HG03558 (cell line): ENCODE measurements around the gene EPHB1.

Source experiments
- ATAC-seq: cut with Tn5 transposase; IDR thresholded peaks from one replicate; pipeline ENCODE4 v1.9.1; 2021; ENCODE audit warnings: moderate number of reproducible peaks; ENCODE audit not compliant: unreplicated experiment; ENCODE audit errors: extremely low read depth

The EPHB1 gene

DNA sequence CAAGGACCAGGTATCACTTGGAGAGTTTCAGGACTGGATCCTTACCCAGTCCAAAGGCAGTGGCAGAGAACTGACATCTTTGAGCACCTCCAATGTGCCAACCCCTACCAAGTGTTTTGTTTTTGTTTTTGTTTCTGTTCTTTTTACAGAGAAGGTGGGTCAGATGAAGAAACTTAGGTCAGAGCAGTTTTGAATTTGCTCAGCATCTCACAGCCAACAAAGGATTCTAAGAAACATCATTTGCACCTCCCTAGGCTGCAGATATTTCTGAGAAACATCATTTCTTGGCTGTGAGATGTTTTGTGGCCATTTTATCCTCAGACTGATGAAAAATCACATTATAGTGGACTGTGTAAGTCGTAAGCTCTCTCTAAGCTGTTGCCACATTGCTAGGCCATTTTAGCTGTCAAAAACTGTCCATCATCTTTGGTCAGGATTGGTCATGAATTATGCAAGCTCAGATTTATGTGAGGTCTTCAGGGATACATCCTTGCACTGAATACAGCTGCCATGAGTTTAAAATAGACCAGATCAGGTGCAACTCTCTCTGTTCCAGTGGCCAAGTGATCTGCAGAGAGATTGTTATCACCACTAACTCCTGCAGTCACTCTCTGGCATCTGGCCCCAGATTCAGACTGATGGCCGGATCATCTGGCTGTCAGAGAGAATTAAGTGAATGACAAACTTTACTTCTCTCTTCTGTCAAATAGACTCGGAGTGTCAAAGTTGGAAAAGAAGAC, 341.5 kb downstream of the EPHB1 start:
- no peak for ATAC-seq

DNA sequence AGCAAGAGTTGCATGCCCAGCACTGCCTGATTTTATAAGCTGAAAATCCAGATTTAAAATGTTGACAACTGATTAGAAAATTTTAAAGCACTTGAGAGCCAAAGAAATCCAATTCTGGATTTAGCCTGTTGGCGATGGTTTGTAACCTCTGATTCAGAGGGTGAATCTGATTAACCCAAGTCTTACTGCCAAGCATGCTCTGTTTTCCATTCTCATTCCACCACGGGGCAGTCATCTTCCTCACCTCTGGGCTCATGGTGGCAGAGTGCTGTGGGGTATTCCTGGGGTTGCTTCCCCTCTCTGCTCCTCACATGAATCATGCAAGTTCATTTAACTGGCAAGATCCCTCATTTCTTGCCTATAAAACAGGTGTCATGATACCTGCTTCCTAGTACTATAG, 342.2 kb downstream of the EPHB1 start:
- no peak for ATAC-seq

DNA sequence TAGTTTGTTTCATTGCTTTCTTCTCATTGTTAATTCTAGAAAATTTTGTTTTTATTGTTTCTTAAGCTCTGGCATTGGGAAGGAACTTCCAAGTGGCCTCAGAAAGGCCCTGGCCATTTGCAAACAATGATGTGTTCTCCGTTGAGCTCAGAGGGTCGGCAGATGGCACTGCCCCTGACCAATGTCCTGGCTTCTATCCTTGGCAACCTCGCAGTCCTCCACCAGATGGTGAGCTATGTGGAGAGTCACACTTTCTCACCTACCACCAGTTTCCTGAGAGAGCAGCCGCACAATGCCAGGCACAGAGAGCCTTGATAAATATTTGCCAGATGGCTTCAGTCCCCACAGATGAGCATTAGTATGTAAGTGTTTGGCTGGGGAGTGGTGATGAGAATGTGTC, 343.7 kb downstream of the EPHB1 start:
- no peak for ATAC-seq

DNA sequence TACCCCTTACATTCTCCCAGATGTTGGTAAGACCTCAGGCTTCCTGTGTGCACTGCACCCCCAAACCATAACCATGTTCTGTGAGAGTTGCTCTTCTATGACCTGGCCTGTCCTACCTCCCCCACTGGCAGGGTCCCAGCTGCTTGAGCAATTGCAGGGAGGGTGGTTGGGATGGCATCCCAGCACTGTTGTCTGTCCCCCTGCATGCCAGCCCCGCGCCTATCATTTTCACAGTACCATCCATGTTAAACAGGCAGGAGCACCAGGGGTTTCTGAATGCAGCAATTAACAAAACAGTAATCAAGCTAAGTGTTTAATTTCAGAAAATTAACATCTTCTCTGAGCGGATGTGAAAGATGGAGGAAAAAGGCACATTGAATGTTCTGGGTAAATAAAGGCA, 345.5 kb downstream of the EPHB1 start:
- no peak for ATAC-seq

DNA sequence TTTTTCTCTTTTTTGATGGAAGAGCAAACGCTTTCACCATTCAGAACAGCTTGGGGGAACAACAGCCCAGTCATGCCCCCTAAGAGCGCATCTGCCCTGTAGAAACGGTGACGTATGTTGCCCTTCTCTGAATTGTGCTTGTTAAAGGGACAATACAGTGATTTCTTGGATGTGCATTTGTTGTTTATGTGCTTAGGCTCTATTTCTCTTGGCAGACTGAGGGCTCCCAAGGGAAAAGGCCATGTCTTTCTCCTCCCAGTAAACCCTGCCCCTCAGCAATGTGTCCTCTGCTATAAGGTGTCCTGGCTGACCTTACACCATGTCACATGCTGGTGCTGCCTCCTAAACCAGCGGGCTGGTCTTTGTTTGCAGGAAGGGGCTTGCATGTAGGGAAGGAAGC, 346.1 kb downstream of the EPHB1 start:
- no peak for ATAC-seq

DNA sequence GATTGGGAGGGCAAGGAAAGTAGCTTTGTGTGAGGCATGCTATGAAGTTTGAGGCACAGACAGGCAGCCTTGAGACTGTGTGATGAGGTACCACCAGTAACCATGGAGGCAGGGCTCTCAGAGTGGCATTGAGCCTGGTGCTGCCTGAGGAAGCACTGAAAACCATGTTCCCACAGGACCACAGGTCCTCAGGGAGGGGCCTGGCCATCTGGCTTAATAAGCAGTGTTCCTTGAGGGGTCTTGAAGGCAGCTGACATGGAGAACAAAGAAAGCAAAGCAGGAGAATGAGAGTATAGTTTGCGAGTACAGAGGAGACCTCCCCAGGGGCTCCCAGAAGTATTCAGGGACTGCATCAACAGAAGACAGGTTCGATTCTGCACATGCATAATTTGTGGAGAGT, 346.6 kb downstream of the EPHB1 start:
- no peak for ATAC-seq

DNA sequence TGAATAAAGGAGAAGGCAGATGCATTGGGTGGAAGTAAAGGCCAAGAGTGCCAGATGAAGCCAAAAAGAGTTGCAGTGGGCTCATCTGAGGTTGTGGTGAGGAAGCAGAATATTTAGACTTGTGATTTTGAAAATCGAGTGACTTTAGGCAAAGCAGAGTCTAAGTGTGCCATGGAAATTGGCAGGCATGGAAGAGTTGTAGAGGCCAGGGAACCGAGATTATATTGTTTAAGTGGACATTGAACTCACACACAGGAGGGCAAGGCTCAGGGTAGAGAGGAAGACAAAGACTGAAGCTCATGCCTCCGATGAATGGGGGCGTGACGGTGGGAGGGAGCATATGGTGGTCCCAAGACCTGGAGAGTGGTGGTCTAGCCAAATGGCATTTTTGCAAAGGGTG, 347.5 kb downstream of the EPHB1 start:
- no peak for ATAC-seq

DNA sequence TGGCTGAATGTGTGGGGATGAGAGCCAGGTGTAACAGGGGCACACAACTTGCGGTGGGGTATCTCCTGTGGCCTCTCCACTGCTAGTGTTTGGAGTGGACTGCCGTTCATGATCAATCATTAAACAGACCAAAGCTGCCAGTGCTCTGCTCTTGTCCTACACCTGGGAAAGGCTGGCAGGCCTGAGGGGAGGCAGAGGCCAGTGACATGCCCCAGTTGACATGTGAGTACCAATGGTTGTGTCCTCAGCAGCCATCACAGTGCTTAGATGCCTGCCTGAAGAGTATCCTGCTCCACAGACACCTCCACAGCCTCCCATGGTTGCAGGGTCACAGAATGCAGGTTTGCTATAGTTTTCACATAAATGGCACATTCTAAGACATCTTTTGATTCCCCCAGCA, 348.4 kb downstream of the EPHB1 start:
- no peak for ATAC-seq

- no peak for ATAC-seq
Measured at GRCh38 chr3:135145581-135145980, 350.5 kb downstream of the EPHB1 start.

DNA sequence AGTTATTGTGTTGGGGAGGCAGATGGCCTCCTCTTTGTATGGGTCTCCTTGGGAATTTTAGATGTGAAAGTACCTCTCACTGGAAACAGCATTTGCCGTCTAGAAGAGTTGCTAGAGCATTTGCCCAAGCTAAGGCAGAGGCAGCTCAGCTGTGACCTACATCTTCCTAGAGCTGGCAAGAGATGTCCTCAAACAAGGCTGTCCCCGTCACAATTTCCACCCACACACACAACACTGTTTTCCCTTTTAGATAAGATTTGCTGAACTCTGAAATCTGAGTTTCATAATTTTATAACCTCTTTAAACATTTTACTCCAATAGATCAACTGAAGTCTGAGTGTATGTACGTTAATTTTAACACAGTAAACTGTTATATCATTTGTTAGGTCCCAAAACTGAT, 352.6 kb downstream of the EPHB1 start:
- no peak for ATAC-seq

DNA sequence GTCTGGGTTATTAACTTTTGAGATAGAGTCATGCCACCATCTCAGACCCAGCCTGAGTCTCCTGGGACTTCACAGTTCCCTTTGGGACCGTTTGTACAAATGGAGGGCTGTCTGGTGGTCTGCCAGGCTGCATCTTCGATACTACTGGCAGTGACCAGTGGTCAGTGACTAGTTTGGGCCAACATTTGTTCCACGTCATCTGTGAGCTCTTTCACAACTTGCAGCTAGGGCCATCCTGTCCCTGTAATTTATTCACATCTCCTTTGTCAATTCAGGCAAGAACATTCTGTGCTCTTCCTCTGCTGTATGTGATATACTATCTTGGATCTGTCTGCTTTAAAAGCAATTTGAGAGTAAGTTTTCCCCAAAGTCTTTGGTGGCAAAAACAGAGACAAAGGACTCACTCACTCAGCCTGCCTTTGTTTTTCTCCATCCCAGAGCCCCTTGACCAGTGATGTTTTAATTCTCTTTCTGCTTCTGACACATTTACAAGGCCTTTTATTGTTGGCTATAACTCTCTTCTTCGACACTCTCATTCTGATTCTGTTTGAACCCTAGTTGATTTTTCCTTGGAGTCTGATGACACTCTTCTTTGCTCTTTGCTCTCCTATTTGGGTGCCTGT, 353.4 kb downstream of the EPHB1 start:
- ATAC-seq: no peak

DNA sequence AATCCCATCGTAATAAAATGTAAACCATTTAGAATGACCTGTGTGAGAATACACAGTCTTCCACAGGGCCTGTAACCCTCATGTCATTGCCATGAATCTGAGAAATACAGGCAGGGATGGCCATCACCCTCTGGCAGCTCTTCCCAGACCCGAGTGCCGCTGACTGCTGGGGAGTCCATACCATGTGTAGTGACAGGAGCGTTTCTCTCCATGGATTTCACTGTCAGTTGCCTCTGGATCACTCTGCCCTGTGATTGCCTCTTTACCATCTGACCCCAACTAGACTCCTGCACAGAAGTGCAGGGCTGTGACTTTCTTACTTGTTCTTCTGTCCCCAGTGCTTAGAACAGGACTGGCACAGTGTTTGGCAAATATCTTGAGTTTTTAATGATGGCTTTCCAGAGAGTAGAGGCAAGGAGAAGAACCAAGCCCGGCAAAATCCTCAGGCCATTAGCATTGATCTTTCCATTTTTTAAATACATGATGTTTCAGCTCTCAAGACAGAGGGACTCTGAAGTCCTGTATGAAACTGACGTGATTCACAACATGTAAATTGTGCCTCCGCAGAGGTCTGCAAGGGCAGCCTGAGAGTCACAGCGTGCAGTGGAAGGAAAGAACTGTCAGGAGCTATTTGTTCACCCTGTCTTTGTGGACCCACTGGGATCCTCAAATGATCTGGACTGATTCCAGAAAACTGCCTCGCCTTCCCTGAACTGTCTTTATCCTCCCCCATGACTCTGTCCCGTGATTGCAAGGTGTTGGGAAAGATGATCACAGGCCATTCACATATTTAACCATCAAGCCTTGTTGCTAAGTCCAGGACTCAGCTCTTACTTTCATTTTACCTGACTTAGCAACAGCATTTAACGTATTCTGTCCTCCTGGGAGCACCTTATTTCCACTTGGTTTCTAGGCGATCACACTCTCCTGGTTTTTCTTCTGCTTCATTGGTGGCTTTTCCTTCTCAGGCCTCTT, 354.9 kb downstream of the EPHB1 start:
- no peak for ATAC-seq

GRCh38 chr3:135154186-135154585, 359.1 kb downstream of the EPHB1 start:
- ATAC-seq: no peak

- no peak for ATAC-seq
Measured at GRCh38 chr3:135155228-135155627, 360.2 kb downstream of the EPHB1 start.

GRCh38 chr3:135155791-135156190, 360.7 kb downstream of the EPHB1 start:
- ATAC-seq: no peak

GRCh38 chr3:135157045-135157740, 362.1 kb downstream of the EPHB1 start:
- no peak for ATAC-seq

DNA sequence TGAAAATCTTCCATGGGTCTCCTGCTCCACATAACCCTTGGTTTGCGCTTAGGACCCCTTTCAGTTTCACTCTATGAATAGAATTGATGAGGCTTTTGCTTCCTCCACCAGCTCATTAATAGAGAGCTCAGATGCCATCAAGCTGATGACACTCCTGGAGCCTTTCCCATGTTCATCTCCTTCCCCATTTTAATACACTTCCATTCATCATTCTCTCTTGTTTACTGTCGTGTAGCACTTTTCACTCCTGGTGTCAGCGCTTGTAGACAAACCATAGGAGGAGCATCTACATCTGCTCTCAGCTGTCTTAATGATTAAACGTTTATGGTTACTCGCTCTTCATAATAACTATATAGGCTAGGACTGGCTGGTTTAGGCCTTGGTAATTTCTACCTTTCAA, 363.5 kb downstream of the EPHB1 start:
- ATAC-seq: no peak

- ATAC-seq: no peak
Measured at GRCh38 chr3:135159681-135160247, 364.7 kb downstream of the EPHB1 start.

DNA sequence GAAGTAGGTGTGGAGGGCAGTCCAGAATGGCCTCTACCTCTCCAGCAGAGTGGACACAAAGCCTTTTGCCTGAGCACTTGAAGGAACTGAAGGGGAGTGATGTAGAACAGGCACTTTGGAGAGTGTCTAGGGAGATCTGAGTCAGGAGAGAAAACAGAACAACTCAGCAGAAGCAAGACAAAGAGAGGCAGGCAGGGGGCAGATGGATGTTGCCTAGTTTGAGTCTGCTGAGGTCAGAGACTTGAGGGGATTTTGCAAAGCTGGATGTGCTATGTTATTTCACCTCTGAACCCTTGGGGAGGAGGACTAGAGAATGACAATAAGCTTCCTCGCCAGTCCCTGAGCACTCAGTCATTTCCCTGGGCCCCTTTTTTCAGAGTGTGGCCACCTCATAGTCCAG, 366.4 kb downstream of the EPHB1 start:
- ATAC-seq: no peak

DNA sequence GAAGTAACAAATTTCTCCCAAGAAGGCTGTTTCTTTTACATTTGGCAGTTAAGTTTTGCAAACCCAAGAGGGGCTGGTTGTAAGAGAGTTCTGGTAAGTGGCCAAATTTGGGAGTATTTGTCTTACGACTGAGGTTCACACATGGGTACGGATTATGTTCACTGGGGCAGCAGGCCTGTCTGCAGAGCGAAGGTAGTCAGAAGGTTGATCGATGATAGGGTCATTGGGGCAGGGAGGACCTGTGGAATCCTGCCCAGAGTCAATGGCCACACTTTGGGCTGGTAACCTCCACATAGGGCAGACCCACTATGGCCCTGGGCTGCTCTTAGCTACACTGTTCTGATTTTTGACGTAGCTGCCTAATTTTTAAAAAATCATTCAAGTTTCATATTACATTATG, 368.6 kb downstream of the EPHB1 start:
- no peak for ATAC-seq
